HL-60 (cell line): ENCODE measurements around the gene CCDC187.

ENCODE experiments used
- DNase-seq, 2 experiments: peaks; one replicate each; pipeline ENCODE4 v3.0.0-alpha.2; 2010 to 2020; ENCODE audit warnings: low read depth in 1 of 2, low spot score in 1 of 2
- H3K27ac ChIP-seq: fragments of 250-450 bp; sonication (Bioruptor Pico); replicated peaks from 2 replicates; pipeline ENCODE4 v1.5.1; 2020; ENCODE audit warnings: mild to moderate bottlenecking, moderate library complexity
- H3K27me3 ChIP-seq: fragments of 250-450 bp; sonication (Bioruptor Pico); 2 replicates; pipeline ENCODE4 v1.5.1; 2021; ENCODE audit warnings: mild to moderate bottlenecking, moderate library complexity; ENCODE audit not compliant: insufficient read depth, poor library complexity, severe bottlenecking
- H3K4me3 ChIP-seq: replicated peaks from 2 replicates; pipeline ENCODE4 v1.5.1; 2011; ENCODE audit warnings: mild to moderate bottlenecking, control low read depth, low read length; ENCODE audit not compliant: insufficient read depth
- CTCF ChIP-seq: IDR thresholded peaks from one replicate; pipeline ENCODE4 v1.5.1; 2011; ENCODE audit warnings: low read length, control low read depth, inconsistent platforms; ENCODE audit not compliant: insufficient read depth
- GABPA ChIP-seq: IDR thresholded peaks from 2 replicates; pipeline ENCODE4 v1.6.1; 2012; ENCODE audit warnings: low read depth
- POLR2AphosphoS5 ChIP-seq: IDR thresholded peaks from 2 replicates; pipeline ENCODE4 v1.6.1; 2012; ENCODE audit warnings: low read depth
- SPI1 ChIP-seq: IDR thresholded peaks from 2 replicates; pipeline ENCODE4 v1.6.1; 2012; ENCODE audit warnings: low read depth, mild to moderate bottlenecking, borderline replicate concordance
- TF ChIP-seq, protein P1 (sequence below): IDR thresholded peaks from 2 replicates; pipeline ENCODE4 v1.6.1; 2012; ENCODE audit warnings: low read depth; ENCODE audit not compliant: insufficient replicate concordance

The CCDC187 gene

GRCh38 chr9:136202454-136203407, 101.2 kb downstream of the CCDC187 start:
- TF ChIP-seq GABPA, result no peak
- TF ChIP-seq SPI1, result no peak
- no peak for TF ChIP-seq CTCF
- no peak for TF ChIP-seq POLR2AphosphoS5
- TF ChIP-seq, protein P1, sequence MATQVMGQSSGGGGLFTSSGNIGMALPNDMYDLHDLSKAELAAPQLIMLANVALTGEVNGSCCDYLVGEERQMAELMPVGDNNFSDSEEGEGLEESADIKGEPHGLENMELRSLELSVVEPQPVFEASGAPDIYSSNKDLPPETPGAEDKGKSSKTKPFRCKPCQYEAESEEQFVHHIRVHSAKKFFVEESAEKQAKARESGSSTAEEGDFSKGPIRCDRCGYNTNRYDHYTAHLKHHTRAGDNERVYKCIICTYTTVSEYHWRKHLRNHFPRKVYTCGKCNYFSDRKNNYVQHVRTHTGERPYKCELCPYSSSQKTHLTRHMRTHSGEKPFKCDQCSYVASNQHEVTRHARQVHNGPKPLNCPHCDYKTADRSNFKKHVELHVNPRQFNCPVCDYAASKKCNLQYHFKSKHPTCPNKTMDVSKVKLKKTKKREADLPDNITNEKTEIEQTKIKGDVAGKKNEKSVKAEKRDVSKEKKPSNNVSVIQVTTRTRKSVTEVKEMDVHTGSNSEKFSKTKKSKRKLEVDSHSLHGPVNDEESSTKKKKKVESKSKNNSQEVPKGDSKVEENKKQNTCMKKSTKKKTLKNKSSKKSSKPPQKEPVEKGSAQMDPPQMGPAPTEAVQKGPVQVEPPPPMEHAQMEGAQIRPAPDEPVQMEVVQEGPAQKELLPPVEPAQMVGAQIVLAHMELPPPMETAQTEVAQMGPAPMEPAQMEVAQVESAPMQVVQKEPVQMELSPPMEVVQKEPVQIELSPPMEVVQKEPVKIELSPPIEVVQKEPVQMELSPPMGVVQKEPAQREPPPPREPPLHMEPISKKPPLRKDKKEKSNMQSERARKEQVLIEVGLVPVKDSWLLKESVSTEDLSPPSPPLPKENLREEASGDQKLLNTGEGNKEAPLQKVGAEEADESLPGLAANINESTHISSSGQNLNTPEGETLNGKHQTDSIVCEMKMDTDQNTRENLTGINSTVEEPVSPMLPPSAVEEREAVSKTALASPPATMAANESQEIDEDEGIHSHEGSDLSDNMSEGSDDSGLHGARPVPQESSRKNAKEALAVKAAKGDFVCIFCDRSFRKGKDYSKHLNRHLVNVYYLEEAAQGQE, result peak; percentile 17
- peaks cover 61% of the 10 kb centered on the region for H3K27me3 ChIP-seq
- DNase-seq, result no peak
- H3K27ac ChIP-seq, result no peak overlapping the region
- no peak overlapping the region for H3K4me3 ChIP-seq

GRCh38 chr9:136201609-136202453, 102.1 kb downstream of the CCDC187 start:
- DNase-seq, result no peak
- H3K4me3 ChIP-seq, result no peak overlapping the region
- TF ChIP-seq GABPA (no peak), POLR2AphosphoS5 (no peak), SPI1 (no peak), CTCF (no peak)
- TF ChIP-seq, protein P1, result peak; percentile 93
- no peak overlapping the region for H3K27ac ChIP-seq
- peaks cover 68% of the 10 kb centered on the region for H3K27me3 ChIP-seq

DNA sequence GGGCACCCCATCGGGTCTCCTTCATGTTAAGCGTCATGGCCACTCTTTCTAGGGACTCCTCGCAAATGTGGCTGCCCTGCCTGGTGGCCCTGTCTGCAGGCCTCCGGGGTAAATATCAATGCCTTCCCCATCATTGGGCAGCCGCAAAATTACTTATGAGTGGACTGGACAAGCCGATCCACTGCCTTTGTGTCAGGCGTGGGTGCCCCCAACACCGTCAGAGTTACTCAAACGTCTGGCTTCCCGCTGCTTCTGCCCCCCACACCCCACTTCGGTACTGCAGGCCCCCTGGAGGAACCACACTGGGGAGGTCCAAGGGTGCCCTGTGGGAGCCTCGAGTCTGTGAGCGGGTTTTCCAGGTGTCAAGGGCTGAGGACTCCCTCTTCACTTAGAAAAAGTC, 102.7 kb downstream of the CCDC187 start:
- H3K27me3 ChIP-seq, result peaks cover 75% of the 10 kb centered on the region
- DNase-seq, result no peak
- no peak overlapping the region for H3K27ac ChIP-seq
- no peak overlapping the region for H3K4me3 ChIP-seq
- TF ChIP-seq CTCF, result no peak
- TF ChIP-seq SPI1, result no peak
- TF ChIP-seq, protein P1, result no peak
- no peak for TF ChIP-seq GABPA
- TF ChIP-seq POLR2AphosphoS5, result no peak
